Upper lobe of right lung (tissue), 1 donor: ENCODE results near the gene INHBE. TPM values are rescaled to one million over a fixed set of nuclear protein-coding genes. Genes with fewer than 3 reads are reported as not detected.

ENCODE experiments used
- ATAC-seq: fragments of 200-7000 bp; cut with Tn5 transposase; one replicate; pipeline ENCODE4 v1.9.1; 2020; ENCODE audit warnings: mild to moderate bottlenecking, moderate library complexity
- DNase-seq: peaks from one replicate; pipeline ENCODE4 v3.0.0-alpha.2; 2020
- H3K27ac ChIP-seq: fragments of 200-600 bp; one replicate; pipeline ENCODE4 v1.8.0; 2022
- H3K27me3 ChIP-seq: fragments of 200-600 bp; one replicate; pipeline ENCODE4 v1.8.0; 2022; ENCODE audit warnings: mild to moderate bottlenecking
- H3K36me3 ChIP-seq: fragments of 200-600 bp; one replicate; pipeline ENCODE4 v1.8.0; 2022
- H3K4me1 ChIP-seq: fragments of 200-600 bp; one replicate; pipeline ENCODE4 v1.8.0; 2022
- H3K4me3 ChIP-seq: fragments of 200-600 bp; one replicate; pipeline ENCODE4 v1.8.0; 2022; ENCODE audit warnings: mild to moderate bottlenecking
- H3K9me3 ChIP-seq: fragments of 200-600 bp; one replicate; pipeline ENCODE4 v1.8.0; 2022
- intact Hi-C: fragments of 100-400 bp; cut with DNase I; formaldehyde crosslinking; loops from one replicate; pipeline ENCODE4 v1.11.0; 2022
- total RNA-seq: library from RNA; stranded (reverse); fragmentation: NEBNext Ultra II Directional; extraction: Animal tissue kit (Norgen Biotek cat#: 25700); gene quantifications from one replicate; pipeline ENCODE4 v1.2.1, GENCODE V29; 2021
- TF ChIP-seq, protein P1 (sequence below): fragments of 200-600 bp; IDR thresholded peaks from one replicate; pipeline ENCODE4 v1.8.0; 2022; ENCODE audit warnings: antibody characterized with exemption
- donor health status: DM: no; HTN: yes; CAD: no; lungs with severe emphysema.

The INHBE gene
- total RNA-seq, 1 donor from 2014 or later = not detected

DNA sequence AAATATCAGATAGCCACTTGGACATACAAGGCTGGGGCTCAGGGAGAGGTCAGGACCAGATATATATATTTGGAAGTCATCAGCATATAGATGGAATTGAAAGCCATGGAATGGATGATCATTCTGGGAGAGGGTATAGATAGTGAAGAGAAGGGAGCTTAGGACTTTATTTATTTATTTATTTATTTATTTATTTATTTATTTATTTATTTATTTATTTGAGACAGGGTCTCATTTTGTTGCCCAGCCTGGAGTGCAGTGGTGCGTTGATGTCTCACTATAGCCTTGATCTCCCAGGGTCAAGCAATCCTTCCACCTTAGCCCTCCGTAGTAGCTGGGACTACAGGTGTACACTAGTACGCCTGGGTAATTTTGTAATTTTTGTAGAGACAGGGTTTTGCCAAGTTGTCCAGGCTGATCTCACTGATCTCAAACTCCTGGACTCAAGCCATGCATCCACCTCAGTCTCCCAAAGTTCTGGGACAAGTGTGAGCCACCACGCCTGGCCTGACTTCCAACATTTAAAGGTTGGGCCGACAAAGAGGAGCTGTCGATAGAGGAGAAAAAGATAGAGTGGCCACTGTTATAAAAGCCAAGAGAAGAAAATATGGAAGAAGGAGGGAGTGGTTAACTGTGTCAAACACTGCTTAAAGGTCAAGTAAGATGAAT is 8.7 kb upstream of the INHBE start:
- DNase-seq (no peak), ATAC-seq (no peak)
- H3K9me3 ChIP-seq = peaks cover 4% of the 10 kb centered on the region
- H3K4me3 ChIP-seq = no peak overlapping the region
- H3K27me3 ChIP-seq = no peaks in the 10 kb centered on the region
- H3K27ac ChIP-seq = no peak overlapping the region
- TF ChIP-seq, protein P1, sequence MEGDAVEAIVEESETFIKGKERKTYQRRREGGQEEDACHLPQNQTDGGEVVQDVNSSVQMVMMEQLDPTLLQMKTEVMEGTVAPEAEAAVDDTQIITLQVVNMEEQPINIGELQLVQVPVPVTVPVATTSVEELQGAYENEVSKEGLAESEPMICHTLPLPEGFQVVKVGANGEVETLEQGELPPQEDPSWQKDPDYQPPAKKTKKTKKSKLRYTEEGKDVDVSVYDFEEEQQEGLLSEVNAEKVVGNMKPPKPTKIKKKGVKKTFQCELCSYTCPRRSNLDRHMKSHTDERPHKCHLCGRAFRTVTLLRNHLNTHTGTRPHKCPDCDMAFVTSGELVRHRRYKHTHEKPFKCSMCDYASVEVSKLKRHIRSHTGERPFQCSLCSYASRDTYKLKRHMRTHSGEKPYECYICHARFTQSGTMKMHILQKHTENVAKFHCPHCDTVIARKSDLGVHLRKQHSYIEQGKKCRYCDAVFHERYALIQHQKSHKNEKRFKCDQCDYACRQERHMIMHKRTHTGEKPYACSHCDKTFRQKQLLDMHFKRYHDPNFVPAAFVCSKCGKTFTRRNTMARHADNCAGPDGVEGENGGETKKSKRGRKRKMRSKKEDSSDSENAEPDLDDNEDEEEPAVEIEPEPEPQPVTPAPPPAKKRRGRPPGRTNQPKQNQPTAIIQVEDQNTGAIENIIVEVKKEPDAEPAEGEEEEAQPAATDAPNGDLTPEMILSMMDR = no peak
- H3K4me1 ChIP-seq = no peaks in the 10 kb centered on the region
- no peaks in the 10 kb centered on the region for H3K36me3 ChIP-seq
- intact Hi-C loops = no loop called here

DNA sequence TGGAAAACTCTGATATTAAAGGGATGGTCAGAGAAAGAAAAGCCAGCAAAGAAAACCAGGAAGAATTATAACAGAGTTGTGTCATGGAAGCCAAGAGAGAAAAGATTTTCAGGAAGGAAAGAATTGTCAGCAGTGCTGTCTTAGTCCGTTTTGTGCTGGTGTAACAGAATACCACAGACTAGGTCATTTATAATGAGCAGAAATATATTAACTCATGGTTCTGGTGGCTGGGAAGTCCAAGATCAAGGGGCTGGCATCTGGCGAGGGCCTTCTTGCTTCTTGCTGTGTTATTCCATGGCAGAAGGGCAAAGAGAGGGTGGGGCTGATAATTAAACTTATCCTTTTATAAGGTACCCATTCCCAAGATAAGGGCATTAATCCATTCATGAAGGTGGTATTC is 6.4 kb upstream of the INHBE start:
- intact Hi-C loops = no loop called here

DNA sequence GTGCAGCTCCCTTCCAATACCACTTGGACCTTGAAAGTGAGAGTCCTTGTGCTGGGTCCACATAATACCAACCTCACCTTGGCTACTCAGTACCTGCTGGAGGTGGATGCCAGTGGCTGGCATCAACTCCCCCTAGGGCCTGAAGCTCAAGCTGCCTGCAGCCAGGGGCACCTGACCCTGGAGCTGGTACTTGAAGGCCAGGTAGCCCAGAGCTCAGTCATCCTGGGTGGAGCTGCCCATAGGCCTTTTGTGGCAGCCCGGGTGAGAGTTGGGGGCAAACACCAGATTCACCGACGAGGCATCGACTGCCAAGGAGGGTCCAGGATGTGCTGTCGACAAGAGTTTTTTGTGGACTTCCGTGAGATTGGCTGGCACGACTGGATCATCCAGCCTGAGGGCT is 5.7 kb upstream of the INHBE start:
- TF ChIP-seq, protein P1 = no peak
- H3K27ac ChIP-seq = no peak overlapping the region
- intact Hi-C loops = no loop called here
- no peaks in the 10 kb centered on the region for H3K9me3 ChIP-seq
- H3K27me3 ChIP-seq = no peaks in the 10 kb centered on the region
- ATAC-seq (no peak), DNase-seq (no peak)
- no peak overlapping the region for H3K4me3 ChIP-seq
- no peaks in the 10 kb centered on the region for H3K36me3 ChIP-seq
- H3K4me1 ChIP-seq = no peaks in the 10 kb centered on the region

More for the DNA sequence above, 6.4 kb upstream of the INHBE start:
- H3K9me3 ChIP-seq = no peaks in the 10 kb centered on the region
- no peaks in the 10 kb centered on the region for H3K27me3 ChIP-seq
- no peak for DNase-seq
- TF ChIP-seq, protein P1 = no peak
- ATAC-seq = no peak
- no peak overlapping the region for H3K27ac ChIP-seq
- H3K4me1 ChIP-seq = no peaks in the 10 kb centered on the region
- H3K4me3 ChIP-seq = no peak overlapping the region
- no peaks in the 10 kb centered on the region for H3K36me3 ChIP-seq

DNA sequence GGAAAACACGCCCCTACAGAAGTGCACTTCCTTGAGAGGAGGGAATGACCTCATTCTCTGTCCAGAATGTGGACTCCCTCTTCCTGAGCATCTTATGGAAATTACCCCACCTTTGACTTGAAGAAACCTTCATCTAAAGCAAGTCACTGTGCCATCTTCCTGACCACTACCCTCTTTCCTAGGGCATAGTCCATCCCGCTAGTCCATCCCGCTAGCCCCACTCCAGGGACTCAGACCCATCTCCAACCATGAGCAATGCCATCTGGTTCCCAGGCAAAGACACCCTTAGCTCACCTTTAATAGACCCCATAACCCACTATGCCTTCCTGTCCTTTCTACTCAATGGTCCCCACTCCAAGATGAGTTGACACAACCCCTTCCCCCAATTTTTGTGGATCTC is 5.0 kb upstream of the INHBE start:
- intact Hi-C loops = loop anchor here (5.0 to 10.0 kb wide), 2 partner anchors 143 to 185 kb away; no protein-coding TSS in a partner anchor
- no peaks in the 10 kb centered on the region for H3K9me3 ChIP-seq
- no peak for DNase-seq

DNA sequence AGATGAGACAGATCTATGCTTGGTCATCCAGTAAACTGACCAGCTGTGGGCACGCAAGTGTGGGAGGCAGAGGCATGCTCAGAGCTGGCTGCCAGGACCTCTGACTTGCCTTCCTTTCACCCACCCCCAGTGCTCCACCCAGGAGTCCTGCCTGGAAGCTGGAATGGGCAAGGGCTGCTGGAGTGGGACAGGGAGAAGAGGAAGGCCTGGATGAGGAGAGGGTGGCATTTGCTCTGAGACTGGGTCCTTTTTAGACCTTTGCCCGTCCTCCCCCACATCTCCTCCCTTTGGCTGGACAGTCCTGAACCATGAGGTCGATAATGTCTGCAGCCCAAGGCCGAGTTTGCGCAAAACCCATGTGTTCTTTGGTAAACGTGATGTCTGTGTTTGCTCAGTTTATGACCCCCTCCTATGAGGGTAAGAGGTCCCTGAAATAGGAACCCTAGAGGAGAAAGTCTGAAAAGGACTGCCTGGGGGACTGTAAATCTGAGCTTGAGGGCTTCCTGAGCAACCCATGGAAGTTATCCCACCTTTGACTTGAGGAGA is 3.8 kb upstream of the INHBE start:
- ATAC-seq (no peak), DNase-seq (no peak)
- TF ChIP-seq, protein P1 = no peak
- no peak overlapping the region for H3K27ac ChIP-seq
- no peaks in the 10 kb centered on the region for H3K27me3 ChIP-seq
- intact Hi-C loops = loop anchor here (5.0 to 10.0 kb wide), 2 partner anchors 144 to 187 kb away; no protein-coding TSS in a partner anchor
- H3K4me3 ChIP-seq = no peak overlapping the region
- no peaks in the 10 kb centered on the region for H3K9me3 ChIP-seq
- H3K36me3 ChIP-seq = no peaks in the 10 kb centered on the region
- H3K4me1 ChIP-seq = no peaks in the 10 kb centered on the region

More for the DNA sequence above, 5.0 kb upstream of the INHBE start:
- Histone ChIP-seq H3K4me3 (no peak overlapping the region), H3K4me1 (no peaks in the 10 kb centered on the region), H3K27me3 (no peaks in the 10 kb centered on the region), H3K36me3 (no peaks in the 10 kb centered on the region), H3K27ac (no peak overlapping the region)
- TF ChIP-seq, protein P1 = no peak
- ATAC-seq = no peak
